Dendritic cell treated with granulocyte-macrophage colony-stimulating factor and Interleukin-4, amounts not matched to agents 40 ng/mL and 50 ng/mL, for 4 days (primary cell): ENCODE measurements around the gene BLOC1S3.

Experiments used
- H3K27ac Mint-ChIP-seq: one replicate; pipeline ENCODE4 v1.8.0; 2022; ENCODE audit warnings: mild to moderate bottlenecking, mixed read lengths
- H3K27me3 Mint-ChIP-seq: one replicate; pipeline ENCODE4 v1.8.0; 2022; ENCODE audit warnings: mild to moderate bottlenecking, mixed read lengths
- H3K36me3 Mint-ChIP-seq: one replicate; pipeline ENCODE4 v1.8.0; 2022; ENCODE audit warnings: low read depth, mixed read lengths
- H3K4me1 Mint-ChIP-seq: one replicate; pipeline ENCODE4 v1.8.0; 2022; ENCODE audit warnings: low read depth, mixed read lengths
- H3K4me3 Mint-ChIP-seq: one replicate; pipeline ENCODE4 v1.8.0; 2022; ENCODE audit warnings: mild to moderate bottlenecking, moderate library complexity, mixed read lengths
- H3K9me3 Mint-ChIP-seq: one replicate; pipeline ENCODE4 v1.8.0; 2022; ENCODE audit warnings: mixed read lengths
- intact Hi-C: fragments of 100-400 bp; cut with micrococcal nuclease; formaldehyde crosslinking; loops from one replicate; pipeline ENCODE4 v1.15.0; 2022

The BLOC1S3 gene

DNA sequence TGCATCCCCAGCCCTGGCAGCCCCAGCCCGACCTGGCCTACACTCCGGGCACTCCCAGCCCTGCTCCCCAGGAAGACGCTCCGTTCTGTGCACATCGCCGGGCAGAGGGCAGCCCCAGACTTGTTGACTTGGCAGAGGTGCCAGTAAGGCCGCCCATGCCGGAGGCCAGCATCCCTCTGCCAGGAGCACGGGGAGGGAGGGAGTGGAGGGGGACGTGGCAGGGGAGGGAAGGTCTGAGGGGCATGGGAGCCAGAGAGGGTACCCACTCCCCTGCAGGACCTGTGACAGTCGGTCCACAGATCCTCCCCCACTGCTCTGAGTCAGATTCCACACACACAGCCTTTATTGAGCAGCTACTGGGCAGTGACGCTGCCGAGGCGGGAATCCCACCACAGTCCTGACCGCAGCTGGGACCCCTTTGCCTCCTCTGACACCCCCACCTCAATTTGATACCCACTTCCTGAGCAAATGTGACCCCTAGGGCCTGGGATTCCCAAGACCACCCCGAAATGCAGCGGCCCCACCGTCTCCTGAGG is 15.9 kb upstream of the BLOC1S3 start:
- intact Hi-C loops, result no loop called here
- peaks cover 16% of the 10 kb centered on the region for H3K4me1 Mint-ChIP-seq
- H3K9me3 Mint-ChIP-seq, result no peaks in the 10 kb centered on the region
- H3K27ac Mint-ChIP-seq, result no peak overlapping the region
- no peaks in the 10 kb centered on the region for H3K36me3 Mint-ChIP-seq
- H3K27me3 Mint-ChIP-seq, result peaks cover 54% of the 10 kb centered on the region
- no peak overlapping the region for H3K4me3 Mint-ChIP-seq

GRCh38 chr19:45163156-45163555 is 15.4 kb upstream of the BLOC1S3 start:
- Mint-ChIP-seq H3K4me3 (no peak overlapping the region), H3K27ac (no peak overlapping the region), H3K36me3 (no peaks in the 10 kb centered on the region), H3K4me1 (peaks cover 16% of the 10 kb centered on the region), H3K9me3 (no peaks in the 10 kb centered on the region), H3K27me3 (peaks cover 51% of the 10 kb centered on the region)
- intact Hi-C loops, result no loop called here

GRCh38 chr19:45163751-45164460 is 14.7 kb upstream of the BLOC1S3 start:
- Mint-ChIP-seq H3K36me3 (peaks cover 4% of the 10 kb centered on the region), H3K27me3 (peaks cover 43% of the 10 kb centered on the region), H3K4me1 (peaks cover 16% of the 10 kb centered on the region), H3K9me3 (no peaks in the 10 kb centered on the region), H3K27ac (no peak overlapping the region), H3K4me3 (no peak overlapping the region)
- intact Hi-C loops, result no loop called here

- H3K27ac Mint-ChIP-seq, result no peak overlapping the region
- H3K4me1 Mint-ChIP-seq, result peaks cover 16% of the 10 kb centered on the region
- intact Hi-C loops, result no loop called here
- peaks cover 8% of the 10 kb centered on the region for H3K36me3 Mint-ChIP-seq
- no peak overlapping the region for H3K4me3 Mint-ChIP-seq
- no peaks in the 10 kb centered on the region for H3K9me3 Mint-ChIP-seq
- peaks cover 35% of the 10 kb centered on the region for H3K27me3 Mint-ChIP-seq
Measured at GRCh38 chr19:45164577-45165335, 13.8 kb upstream of the BLOC1S3 start.

GRCh38 chr19:45166723-45167252 is 11.8 kb upstream of the BLOC1S3 start:
- Mint-ChIP-seq H3K4me1 (peaks cover 23% of the 10 kb centered on the region), H3K9me3 (no peaks in the 10 kb centered on the region), H3K36me3 (peaks cover 8% of the 10 kb centered on the region), H3K27me3 (peaks cover 18% of the 10 kb centered on the region), H3K27ac (no peak overlapping the region), H3K4me3 (no peak overlapping the region)
- intact Hi-C loops, result no loop called here

GRCh38 chr19:45168767-45169351 is 9.7 kb upstream of the BLOC1S3 start:
- intact Hi-C loops, result no loop called here
- Mint-ChIP-seq H3K27me3 (peaks cover 7% of the 10 kb centered on the region), H3K4me1 (peaks cover 32% of the 10 kb centered on the region), H3K4me3 (no peak overlapping the region), H3K36me3 (peaks cover 8% of the 10 kb centered on the region), H3K27ac (no peak overlapping the region), H3K9me3 (no peaks in the 10 kb centered on the region)

DNA sequence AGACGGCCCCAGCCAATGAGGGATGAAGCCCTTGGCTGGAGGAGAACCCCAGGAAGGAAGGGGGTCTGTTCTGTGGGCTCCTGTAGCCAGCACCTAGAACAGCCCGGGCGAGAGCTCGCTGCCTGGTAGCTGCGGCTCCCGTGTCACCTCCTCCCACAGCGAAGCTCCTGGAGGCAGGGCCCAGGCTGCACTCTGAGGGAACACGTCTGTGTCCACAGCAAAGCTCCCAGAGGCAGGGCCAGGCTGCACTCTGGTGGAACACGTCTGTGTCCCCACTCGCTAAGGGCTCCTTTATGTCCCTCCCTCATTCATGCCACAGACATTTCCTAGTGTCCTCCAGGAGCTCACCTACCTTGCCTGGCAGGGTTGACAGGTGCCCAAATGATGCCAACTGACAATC is 9.0 kb upstream of the BLOC1S3 start:
- intact Hi-C loops, result loop anchor here (10.0 kb wide), 1 partner anchor 75 kb away; the partner anchor contains the start of gene EXOC3L2
- peaks cover 29% of the 10 kb centered on the region for H3K4me1 Mint-ChIP-seq
- H3K36me3 Mint-ChIP-seq, result peaks cover 8% of the 10 kb centered on the region
- no peaks in the 10 kb centered on the region for H3K9me3 Mint-ChIP-seq
- H3K27me3 Mint-ChIP-seq, result peaks cover 2% of the 10 kb centered on the region
- no peak overlapping the region for H3K27ac Mint-ChIP-seq
- H3K4me3 Mint-ChIP-seq, result no peak overlapping the region

DNA sequence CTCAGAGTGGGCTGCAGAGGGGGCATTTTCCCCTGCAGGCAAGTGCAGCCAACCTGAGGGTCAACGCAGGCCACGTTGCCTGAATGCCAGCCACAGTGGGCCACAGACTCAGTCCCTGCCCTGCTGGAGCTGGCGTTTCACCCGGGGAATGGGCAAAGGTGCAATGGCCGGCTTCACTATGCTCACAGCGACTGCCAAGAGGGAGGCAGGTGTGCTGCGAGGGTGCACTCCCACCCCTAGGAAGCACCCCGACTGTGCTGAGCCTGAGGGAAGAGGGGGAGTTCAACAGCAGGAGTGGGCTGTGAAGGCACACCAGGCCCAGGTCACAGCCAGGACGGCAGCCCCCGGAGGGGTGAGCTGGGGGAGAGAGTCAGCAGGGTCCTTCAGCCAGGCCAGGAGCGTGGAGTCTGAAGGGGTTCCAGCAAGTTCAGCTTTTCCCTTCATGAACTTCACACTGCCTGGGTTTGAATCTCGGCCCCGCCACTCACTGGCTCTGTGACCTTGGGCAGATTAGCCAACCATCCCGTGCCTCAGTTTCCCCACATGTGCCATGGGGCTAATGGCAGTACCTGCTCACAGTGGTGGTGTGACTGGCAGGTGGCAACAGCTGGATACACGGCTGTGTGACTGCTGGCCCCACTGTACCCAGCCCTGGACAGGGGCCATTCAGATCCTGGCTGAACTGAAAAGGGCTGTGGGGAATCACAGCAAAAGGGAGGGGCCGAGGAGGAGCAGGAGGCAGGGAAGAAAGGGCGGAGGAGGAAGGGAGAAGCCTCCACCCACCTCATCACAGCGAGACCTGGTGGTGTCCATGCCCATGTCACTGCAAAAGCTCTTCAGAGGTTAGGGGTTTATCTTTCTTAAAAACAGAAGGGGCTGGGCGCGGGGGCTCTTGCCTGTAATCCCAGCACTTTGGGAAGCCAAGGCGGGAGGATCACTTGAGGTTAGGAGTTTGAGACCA is 8.2 kb upstream of the BLOC1S3 start:
- intact Hi-C loops, result loop anchor here (10.0 kb wide), 1 partner anchor 74 kb away; the partner anchor contains the start of gene EXOC3L2
- H3K4me3 Mint-ChIP-seq, result no peak overlapping the region
- H3K27ac Mint-ChIP-seq, result no peak overlapping the region
- peaks cover 28% of the 10 kb centered on the region for H3K4me1 Mint-ChIP-seq
- peaks cover under 1% of the 10 kb centered on the region for H3K27me3 Mint-ChIP-seq
- H3K9me3 Mint-ChIP-seq, result no peaks in the 10 kb centered on the region
- H3K36me3 Mint-ChIP-seq, result peaks cover 8% of the 10 kb centered on the region

GRCh38 chr19:45171211-45171623 is 7.4 kb upstream of the BLOC1S3 start:
- Mint-ChIP-seq H3K27me3 (no peaks in the 10 kb centered on the region), H3K9me3 (no peaks in the 10 kb centered on the region), H3K4me3 (no peak overlapping the region), H3K4me1 (peaks cover 34% of the 10 kb centered on the region), H3K27ac (no peak overlapping the region), H3K36me3 (peaks cover 8% of the 10 kb centered on the region)
- intact Hi-C loops, result loop anchor here (10.0 kb wide), 1 partner anchor 74 kb away; the partner anchor contains the start of gene EXOC3L2

- H3K4me1 Mint-ChIP-seq, result peaks cover 34% of the 10 kb centered on the region
- peaks cover 8% of the 10 kb centered on the region for H3K36me3 Mint-ChIP-seq
- H3K9me3 Mint-ChIP-seq, result no peaks in the 10 kb centered on the region
- no peaks in the 10 kb centered on the region for H3K27me3 Mint-ChIP-seq
- H3K4me3 Mint-ChIP-seq, result no peak overlapping the region
- H3K27ac Mint-ChIP-seq, result no peak overlapping the region
- intact Hi-C loops, result loop anchor here (10.0 kb wide), 1 partner anchor 73 kb away; the partner anchor contains the start of gene EXOC3L2
Measured at GRCh38 chr19:45172173-45172572, 6.4 kb upstream of the BLOC1S3 start.

DNA sequence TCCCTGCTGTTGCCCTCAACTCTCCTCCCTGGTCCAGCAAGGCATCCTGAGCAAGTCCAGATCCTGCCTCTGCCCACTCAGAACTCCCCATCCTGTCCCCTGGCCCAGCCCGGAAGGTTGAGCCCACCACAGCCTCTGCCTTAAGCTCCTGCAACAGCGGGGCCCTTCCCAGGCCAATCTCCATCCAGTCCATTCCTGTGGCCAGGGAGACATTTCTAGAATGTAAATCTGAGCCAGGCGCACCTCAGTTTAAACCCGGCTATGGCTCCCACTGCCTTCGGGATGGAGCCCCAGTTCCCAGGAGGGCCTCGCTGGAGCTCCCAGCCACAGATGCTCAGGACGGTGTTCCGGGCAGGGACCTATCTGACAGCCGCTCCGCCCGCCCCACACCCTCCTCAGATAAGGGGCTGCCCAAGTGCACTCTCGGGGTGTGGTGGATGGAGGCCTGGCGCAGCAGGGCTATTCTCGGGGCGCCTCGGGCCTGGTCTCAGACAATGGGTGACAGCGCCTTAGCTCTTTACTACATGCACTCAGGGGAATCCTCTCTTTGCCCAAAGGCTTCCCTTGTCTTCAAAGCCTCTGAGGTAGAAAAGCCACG is 5.9 kb upstream of the BLOC1S3 start:
- intact Hi-C loops, result loop anchor here (10.0 kb wide), 1 partner anchor 72 kb away; the partner anchor contains the start of gene EXOC3L2
- Mint-ChIP-seq H3K27ac (no peak overlapping the region), H3K4me3 (no peak overlapping the region)

GRCh38 chr19:45173816-45174215 is 4.8 kb upstream of the BLOC1S3 start:
- no peak overlapping the region for H3K4me3 Mint-ChIP-seq
- peaks cover 34% of the 10 kb centered on the region for H3K4me1 Mint-ChIP-seq
- no peak overlapping the region for H3K27ac Mint-ChIP-seq
- H3K9me3 Mint-ChIP-seq, result no peaks in the 10 kb centered on the region
- intact Hi-C loops, result loop anchor here (10.0 kb wide), 1 partner anchor 71 kb away; the partner anchor contains the start of gene EXOC3L2
- H3K36me3 Mint-ChIP-seq, result peaks cover 6% of the 10 kb centered on the region
- no peaks in the 10 kb centered on the region for H3K27me3 Mint-ChIP-seq

More for the DNA sequence above, 5.9 kb upstream of the BLOC1S3 start:
- H3K9me3 Mint-ChIP-seq, result no peaks in the 10 kb centered on the region
- peaks cover 34% of the 10 kb centered on the region for H3K4me1 Mint-ChIP-seq
- H3K36me3 Mint-ChIP-seq, result peaks cover 8% of the 10 kb centered on the region
- no peaks in the 10 kb centered on the region for H3K27me3 Mint-ChIP-seq
